Measurements from ENCODE around the gene ISYNA1. TPM values are rescaled to one million over a fixed set of nuclear protein-coding genes. Genes with fewer than 3 reads are reported as not detected.

ISYNA1 gene
- total and polyA plus RNA-seq, 2 of the 8 experiments (the other 6 are each of a cell fraction or from before 2014, with no cell fraction given), result 207 to 264 TPM

DNA sequence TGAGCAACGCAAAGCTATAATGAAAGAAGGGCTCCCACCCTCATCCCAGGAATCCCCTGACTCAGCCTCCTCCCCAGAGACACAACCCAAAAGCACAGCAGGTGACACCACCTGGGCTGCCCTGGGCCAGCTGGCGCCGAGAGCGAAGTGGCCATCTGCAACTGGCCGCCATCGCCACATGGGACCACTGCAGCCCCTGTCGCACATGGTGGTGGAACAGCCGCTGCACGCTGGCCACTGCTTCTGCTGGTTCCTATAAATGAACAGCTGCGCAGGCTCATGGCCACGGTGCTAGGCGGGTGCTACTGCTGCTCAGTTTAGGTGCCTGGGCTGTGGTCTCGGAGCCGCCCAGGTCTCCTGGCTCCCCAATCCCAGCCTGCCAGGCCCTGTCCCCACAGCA lies 11.6 kb upstream of the ISYNA1 start:
- H3K4ac ChIP-seq (replicated peaks; ENCODE audit: insufficient read length, low read depth, low read length), result no peak overlapping the region
- no peak overlapping the region for H4K5ac ChIP-seq (ENCODE audit: insufficient read length, low read depth, low read length)
- no peak overlapping the region for H3K9ac ChIP-seq (replicated peaks in 1 of 4; ENCODE audit: extremely low read depth in 1 of 4, low read depth in 3 of 4, low read length in 3 of 4)
- FAIRE-seq (no peak), DNase-seq (ENCODE audit: low read depth in 1 of 2, low spot score in 2 of 2) (no peak)
- no peak overlapping the region for H3K18ac ChIP-seq (ENCODE audit: extremely low read depth, low read length)
- no peak overlapping the region for H3K27ac ChIP-seq (ENCODE audit: low read depth, low read length)
- H3K36me3 ChIP-seq (ENCODE audit: control insufficient read depth in 2 of 4, insufficient read depth in 4 of 4, low read length in 3 of 4), result peaks cover 0 to 16% (median 4%) of the 10 kb centered on the region in 4 experiments; a peak in 3 of 8 replicates
- no peak overlapping the region for H2BK5ac ChIP-seq (ENCODE audit: low read depth, low read length)
- no peak overlapping the region for H2AK5ac ChIP-seq (ENCODE audit: low read depth, low read length)
- H3K4me3 ChIP-seq (ENCODE audit: extremely low read depth in 1 of 4, insufficient read depth in 2 of 4, low read depth in 3 of 4, low read length in 4 of 4), result no peak overlapping the region
- no peak overlapping the region for H4K91ac ChIP-seq (replicated peaks; ENCODE audit: insufficient read length, low read length)
- no peaks in the 10 kb centered on the region for H3K27me3 ChIP-seq (replicated peaks in 1 of 4; ENCODE audit: control insufficient read depth in 3 of 4, extremely low read depth in 1 of 4, insufficient read depth in 3 of 4, low read length in 3 of 4)
- no peaks in the 10 kb centered on the region for H3K79me2 ChIP-seq (ENCODE audit: control insufficient read depth in 1 of 2, insufficient read depth in 2 of 2, low read length in 2 of 2)
- no peaks in the 10 kb centered on the region for H3K79me1 ChIP-seq (ENCODE audit: low read depth, low read length)
- H2BK120ac ChIP-seq (replicated peaks; ENCODE audit: low read depth, low read length), result no peak overlapping the region
- H2BK15ac ChIP-seq (ENCODE audit: low read length), result no peak overlapping the region
- no peak overlapping the region for H3K14ac ChIP-seq (ENCODE audit: insufficient read length)
- no peak overlapping the region for H2BK20ac ChIP-seq (ENCODE audit: low read length)
- H2BK12ac ChIP-seq (ENCODE audit: low read depth, low read length), result no peak overlapping the region
- no peak overlapping the region for H3K4me2 ChIP-seq (ENCODE audit: insufficient read depth in 1 of 2, low read depth in 2 of 2, low read length in 2 of 2)
- no peaks in the 10 kb centered on the region; a peak in 3 of 7 replicates for H3K4me1 ChIP-seq (replicated peaks in 1 of 4; ENCODE audit: control insufficient read depth in 3 of 4, insufficient read depth in 4 of 4, low read length in 3 of 4)
- 0 out of 2 replicates have a peak overlapping the region, but pooled peaks have one; percentile 8 for H4K8ac ChIP-seq (ENCODE audit: extremely low read depth, insufficient read depth, low read length)
- TF ChIP-seq CBX5 (IDR thresholded peaks at IDR 0.05; ENCODE audit: low read depth, low read length) (no peak), SP1 (IDR thresholded peaks at IDR 0.05; ENCODE audit: low read depth, low read length) (no peak), EGR1 (IDR thresholded peaks at IDR 0.05; ENCODE audit: borderline replicate concordance, low read depth, low read length) (no peak), HDAC6 (IDR thresholded peaks at IDR 0.05; ENCODE audit: low read depth, low read length) (no peak), CHD2 (IDR thresholded peaks at IDR 0.05; ENCODE audit: low read length) (no peak)
- peaks cover 0 to 3% of the 10 kb centered on the region in 2 experiments for H4K20me1 ChIP-seq (replicated peaks in 1 of 2; ENCODE audit: control insufficient read depth in 1 of 2, insufficient read depth in 2 of 2, low read length in 2 of 2)
- ChIA-PET CTCF (ENCODE audit: partially characterized antibody) (interaction anchor here (0.6 to 13.5 kb wide), 8 partner anchors 12 to 331 kb away, joined by 3 to 143 read pairs (median 4); no protein-coding TSS in a partner anchor), POLR2A (ENCODE audit: partially characterized antibody) (interaction anchor here (1.5 kb wide), 1 partner anchor 10 kb away, joined by 6 read pairs; no protein-coding TSS in a partner anchor)
- WGBS, 2 experiments (ENCODE audit: extremely low coverage in 1 of 2, insufficient coverage in 1 of 2, insufficient read length in 1 of 2, insufficient replicate concordance in 2 of 2, low coverage in 1 of 2, low lambda C conversion rate in 2 of 2, missing lambda C conversion rate in 1 of 2), result 95% methylated on average over 13 of the region's 14 CpGs; no CpG with 5 or more reads in 1 of the 2 experiments
- no peak overlapping the region for H3K23ac ChIP-seq (ENCODE audit: insufficient read length)
- no peak overlapping the region for H2AFZ ChIP-seq (ENCODE audit: low read length)
- no peaks in the 10 kb centered on the region for H3K23me2 ChIP-seq (ENCODE audit: low read depth, low read length)
- no peaks in the 10 kb centered on the region for H3K9me3 ChIP-seq (ENCODE audit: insufficient read depth in 2 of 2, low read depth in 1 of 2, low read length in 1 of 2)
- H3K56ac ChIP-seq (replicated peaks; ENCODE audit: insufficient read length, low read depth, low read length), result no peak overlapping the region
